C4-2B (cell line): ENCODE data around the gene GPHB5.

Source experiments
- CTCF ChIP-seq: fragments of 450-650 bp; conservative IDR thresholded peaks from 2 replicates; pipeline ENCODE4 v1.5.1; 2017; ENCODE audit warnings: mild to moderate bottlenecking
- ZFX ChIP-seq: fragments of 450-650 bp; IDR thresholded peaks from 2 replicates; pipeline ENCODE4 v1.6.1; 2017

- no peak for TF ChIP-seq CTCF
- TF ChIP-seq ZFX: no peak
Observed at GRCh38 chr14:63267171-63267570, 51.6 kb downstream of the GPHB5 start.
